Panc1 (cell line): Measurements from ENCODE around the gene PRKG1. TPM values are rescaled to one million over a fixed set of nuclear protein-coding genes. Genes with fewer than 3 reads are reported as not detected.

Experiments
- ATAC-seq: fragments of 200-7000 bp; cut with Tn5 transposase; 2 replicates; pipeline ENCODE4 v1.9.1; 2020; ENCODE audit warnings: mild to moderate bottlenecking, moderate library complexity
- BruUV-seq: library from RNA; stranded (reverse); fragments of 400-500 nt; replicated peaks from 2 replicates; lab custom pipeline; 2021; lab: Mats Ljungman, UMichigan
- CTCF ChIA-PET: fragments of 300-600 bp; sonication (Branson Sonifier 250); formaldehyde crosslinking; loops from one replicate; lab custom pipeline; 2022; ENCODE audit warnings: antibody characterized with exemption; lab: Charles Lee
- POLR2A ChIA-PET: fragments of 300-600 bp; sonication (Branson Sonifier 250); formaldehyde crosslinking; loops from one replicate; lab custom pipeline; 2022; ENCODE audit warnings: antibody characterized with exemption; lab: Charles Lee
- DNase-seq: peaks from one replicate; pipeline ENCODE4 v3.0.0-alpha.2; 2010; ENCODE audit warnings: low read depth, low spot score
- H3K27ac ChIP-seq: 2 replicates; pipeline ENCODE4 v1.5.1; 2011; ENCODE audit warnings: mild to moderate bottlenecking, low read length, inconsistent platforms
- H3K27me3 ChIP-seq: fragments of 200-500 bp; sonication (Bioruptor generic); 2 replicates; pipeline ENCODE4 v1.6.0; 2014; ENCODE audit warnings: low read length, inconsistent platforms; ENCODE audit not compliant: control insufficient read depth, insufficient read depth
- H3K36me3 ChIP-seq: fragments of 200-500 bp; sonication (Bioruptor generic); 2 replicates; pipeline ENCODE4 v1.5.1; 2014; ENCODE audit warnings: inconsistent platforms, mild to moderate bottlenecking, low read length, moderate library complexity; ENCODE audit not compliant: control insufficient read depth, insufficient read depth
- H3K4me1 ChIP-seq: 2 replicates; pipeline ENCODE4 v1.5.1; 2011; ENCODE audit warnings: inconsistent platforms, mild to moderate bottlenecking, low read length, moderate library complexity; ENCODE audit not compliant: control insufficient read depth, insufficient read depth
- H3K4me3 ChIP-seq, 2 experiments: 2 replicates each; pipeline ENCODE4 v1.5.1; 2011 to 2012; ENCODE audit warnings: low read depth in 2 of 2, low read length in 2 of 2, mild to moderate bottlenecking in 2 of 2, inconsistent platforms in 1 of 2, moderate library complexity in 1 of 2
- H3K9me3 ChIP-seq: fragments of 200-500 bp; sonication (Bioruptor generic); 2 replicates; pipeline ENCODE4 v1.5.1; 2014; ENCODE audit warnings: low read depth, mild to moderate bottlenecking, inconsistent platforms, low read length, moderate library complexity; ENCODE audit not compliant: control insufficient read depth, insufficient read depth
- POLR2AphosphoS5 ChIP-seq: IDR thresholded peaks from 2 replicates; pipeline ENCODE4 v1.6.1; 2012; ENCODE audit warnings: mild to moderate bottlenecking, low read depth, low read length, moderate library complexity
- SIN3A ChIP-seq: IDR thresholded peaks from 2 replicates; pipeline ENCODE4 v1.6.1; 2012; ENCODE audit warnings: low read depth, mild to moderate bottlenecking, low read length, moderate library complexity, borderline replicate concordance; ENCODE audit not compliant: insufficient read depth
- TCF7L2 ChIP-seq: IDR thresholded peaks from 2 replicates; pipeline ENCODE4 v1.6.1; 2011; ENCODE audit warnings: mild to moderate bottlenecking, low read depth, low read length, inconsistent platforms
- in situ Hi-C: cut with HindIII; loops from 2 replicates; pipeline ENCODE4 v1.10.0; 2016; ENCODE audit warnings: low sequenced_read_pairs, low pct_unique_long_range_greater_than_20kb
- intact Hi-C: fragments of 100-400 bp; cut with micrococcal nuclease; formaldehyde crosslinking; loops from one replicate; pipeline ENCODE4 v1.10.0; 2022; ENCODE audit not compliant: unreplicated experiment
- total RNA-seq: library from RNA; stranded (reverse); gene quantifications from one replicate; pipeline ENCODE4 v1.2.1, GENCODE V29; 2021; ENCODE audit not compliant: unreplicated experiment
- TF ChIP-seq, protein P1 (sequence below), 2 experiments: IDR thresholded peaks; 2 replicates each; pipeline ENCODE4 v1.6.1; 2011 to 2012; ENCODE audit warnings: low read depth in 2 of 2, control low read depth in 1 of 2, low read length in 1 of 2, mild to moderate bottlenecking in 1 of 2, moderate library complexity in 1 of 2; ENCODE audit not compliant: insufficient read depth in 1 of 2
- TF ChIP-seq, protein P2 (sequence below): fragments of 450-650 bp; IDR thresholded peaks from 2 replicates; pipeline ENCODE4 v1.5.1; 2017; ENCODE audit warnings: mild to moderate bottlenecking

Gene PRKG1
- total RNA-seq, 1 experiment from 2014 or later, result 0.92 TPM

GRCh38 chr10:51073453-51074237, 642 bp upstream of the PRKG1 start:
- H3K4me3 ChIP-seq, result peak overlapping the region; percentile 60 to 66
- H3K9me3 ChIP-seq, result no peaks in the 10 kb centered on the region
- CTCF ChIA-PET, result interaction anchor here (0.8 to 0.9 kb wide), 2 partner anchors 33 to 395 kb away, joined by 3 read pairs; no protein-coding TSS in a partner anchor
- TF ChIP-seq TCF7L2 (no peak), SIN3A (no peak)
- no peaks in the 10 kb centered on the region for H3K4me1 ChIP-seq
- peaks cover 58% of the 10 kb centered on the region for H3K27me3 ChIP-seq
- POLR2A ChIA-PET, result interaction anchor here (0.6 kb wide), 1 partner anchor 1523 kb away, joined by 4 read pairs; no protein-coding TSS in a partner anchor
- ATAC-seq (peak; percentile 79), DNase-seq (no peak)
- in situ Hi-C loops, result no loop called here
- intact Hi-C loops, result no loop called here
- no peak overlapping the region; the same call in 1 of the 2 replicates for H3K27ac ChIP-seq
- H3K36me3 ChIP-seq, result no peaks in the 10 kb centered on the region
- no TSS peak for BruUV-seq

GRCh38 chr10:51075043-51075872, 971 bp downstream of the PRKG1 start:
- TF ChIP-seq TCF7L2, result no peak
- TF ChIP-seq, protein P1, sequence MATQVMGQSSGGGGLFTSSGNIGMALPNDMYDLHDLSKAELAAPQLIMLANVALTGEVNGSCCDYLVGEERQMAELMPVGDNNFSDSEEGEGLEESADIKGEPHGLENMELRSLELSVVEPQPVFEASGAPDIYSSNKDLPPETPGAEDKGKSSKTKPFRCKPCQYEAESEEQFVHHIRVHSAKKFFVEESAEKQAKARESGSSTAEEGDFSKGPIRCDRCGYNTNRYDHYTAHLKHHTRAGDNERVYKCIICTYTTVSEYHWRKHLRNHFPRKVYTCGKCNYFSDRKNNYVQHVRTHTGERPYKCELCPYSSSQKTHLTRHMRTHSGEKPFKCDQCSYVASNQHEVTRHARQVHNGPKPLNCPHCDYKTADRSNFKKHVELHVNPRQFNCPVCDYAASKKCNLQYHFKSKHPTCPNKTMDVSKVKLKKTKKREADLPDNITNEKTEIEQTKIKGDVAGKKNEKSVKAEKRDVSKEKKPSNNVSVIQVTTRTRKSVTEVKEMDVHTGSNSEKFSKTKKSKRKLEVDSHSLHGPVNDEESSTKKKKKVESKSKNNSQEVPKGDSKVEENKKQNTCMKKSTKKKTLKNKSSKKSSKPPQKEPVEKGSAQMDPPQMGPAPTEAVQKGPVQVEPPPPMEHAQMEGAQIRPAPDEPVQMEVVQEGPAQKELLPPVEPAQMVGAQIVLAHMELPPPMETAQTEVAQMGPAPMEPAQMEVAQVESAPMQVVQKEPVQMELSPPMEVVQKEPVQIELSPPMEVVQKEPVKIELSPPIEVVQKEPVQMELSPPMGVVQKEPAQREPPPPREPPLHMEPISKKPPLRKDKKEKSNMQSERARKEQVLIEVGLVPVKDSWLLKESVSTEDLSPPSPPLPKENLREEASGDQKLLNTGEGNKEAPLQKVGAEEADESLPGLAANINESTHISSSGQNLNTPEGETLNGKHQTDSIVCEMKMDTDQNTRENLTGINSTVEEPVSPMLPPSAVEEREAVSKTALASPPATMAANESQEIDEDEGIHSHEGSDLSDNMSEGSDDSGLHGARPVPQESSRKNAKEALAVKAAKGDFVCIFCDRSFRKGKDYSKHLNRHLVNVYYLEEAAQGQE (IDR thresholded peaks at IDR 0.05; ENCODE audit: insufficient read depth in 1 of 2, low read depth in 2 of 2, low read length in 1 of 2), result no peak
- TF ChIP-seq POLR2AphosphoS5, result no peak
- TF ChIP-seq, protein P2, sequence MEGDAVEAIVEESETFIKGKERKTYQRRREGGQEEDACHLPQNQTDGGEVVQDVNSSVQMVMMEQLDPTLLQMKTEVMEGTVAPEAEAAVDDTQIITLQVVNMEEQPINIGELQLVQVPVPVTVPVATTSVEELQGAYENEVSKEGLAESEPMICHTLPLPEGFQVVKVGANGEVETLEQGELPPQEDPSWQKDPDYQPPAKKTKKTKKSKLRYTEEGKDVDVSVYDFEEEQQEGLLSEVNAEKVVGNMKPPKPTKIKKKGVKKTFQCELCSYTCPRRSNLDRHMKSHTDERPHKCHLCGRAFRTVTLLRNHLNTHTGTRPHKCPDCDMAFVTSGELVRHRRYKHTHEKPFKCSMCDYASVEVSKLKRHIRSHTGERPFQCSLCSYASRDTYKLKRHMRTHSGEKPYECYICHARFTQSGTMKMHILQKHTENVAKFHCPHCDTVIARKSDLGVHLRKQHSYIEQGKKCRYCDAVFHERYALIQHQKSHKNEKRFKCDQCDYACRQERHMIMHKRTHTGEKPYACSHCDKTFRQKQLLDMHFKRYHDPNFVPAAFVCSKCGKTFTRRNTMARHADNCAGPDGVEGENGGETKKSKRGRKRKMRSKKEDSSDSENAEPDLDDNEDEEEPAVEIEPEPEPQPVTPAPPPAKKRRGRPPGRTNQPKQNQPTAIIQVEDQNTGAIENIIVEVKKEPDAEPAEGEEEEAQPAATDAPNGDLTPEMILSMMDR, result no peak
- TF ChIP-seq SIN3A, result no peak
- ChIA-PET POLR2A (no interaction called here), CTCF (interaction anchor here (0.9 to 1.0 kb wide), 2 partner anchors 8 to 31 kb away, joined by 3 read pairs; no protein-coding TSS in a partner anchor)

More at GRCh38 chr10:51075043-51075872, 971 bp downstream of the PRKG1 start:
- peak overlapping the region; percentile 60 to 66 for H3K4me3 ChIP-seq
- no peaks in the 10 kb centered on the region for H3K9me3 ChIP-seq
- H3K36me3 ChIP-seq, result no peaks in the 10 kb centered on the region
- no peak for DNase-seq
- H3K27me3 ChIP-seq, result peaks cover 49% of the 10 kb centered on the region
- no TSS peak for BruUV-seq
- intact Hi-C loops (no loop called here), in situ Hi-C loops (no loop called here)
- ATAC-seq, result no peak
- no peak overlapping the region for H3K27ac ChIP-seq
- no peaks in the 10 kb centered on the region for H3K4me1 ChIP-seq
